Cardiac muscle cell (in vitro differentiated cells and primary cell): ENCODE results near the gene EXOC6B. TPM values are rescaled to one million over a fixed set of nuclear protein-coding genes. Genes with fewer than 3 reads are reported as not detected.
A peak's percentile ranks its signal among the peaks of the same experiment; 100 is the strongest.

ENCODE experiments used
- DNase-seq, 2 donors: peaks; one replicate each; pipeline versions ENCODE4 v3.0.0 to v3.0.0-alpha.2; 2010 to 2017; ENCODE audit warnings: low read depth in 1 of 2, low spot score in 1 of 2
- H3K27ac ChIP-seq: fragments of 200-600 bp; sonication (generic); 2 replicates; pipeline ENCODE4 v1.5.1; 2016
- H3K27me3 ChIP-seq: fragments of 200-600 bp; sonication (generic); 2 replicates; pipeline ENCODE4 v1.6.0; 2016; ENCODE audit warnings: control low read depth
- H3K36me3 ChIP-seq: fragments of 200-600 bp; sonication (generic); 2 replicates; pipeline ENCODE4 v1.5.1; 2016; ENCODE audit warnings: control low read depth
- H3K4me1 ChIP-seq: fragments of 200-600 bp; sonication (generic); 2 replicates; pipeline ENCODE4 v1.8.1; 2017; ENCODE audit warnings: low read depth, mild to moderate bottlenecking, mixed run types
- H3K4me3 ChIP-seq: fragments of 200-600 bp; sonication (generic); 2 replicates; pipeline ENCODE4 v1.5.1; 2016; ENCODE audit warnings: mild to moderate bottlenecking
- H3K9me3 ChIP-seq: fragments of 200-600 bp; sonication (generic); 2 replicates; pipeline ENCODE4 v1.5.1; 2017; ENCODE audit warnings: low read depth, mild to moderate bottlenecking, control low read depth
- CTCF ChIP-seq: IDR thresholded peaks from 2 replicates; pipeline ENCODE4 v1.5.1; 2012; ENCODE audit warnings: low read depth, mild to moderate bottlenecking, low read length
- polyA plus RNA-seq: library from polyadenylated mRNA; unstranded; fragments of >200 nt; fragmentation: Nextera tagmentation; extraction: Ambion mirVana; gene quantifications from 2 replicates; pipeline ENCODE4 v1.2.1, GENCODE V29; 2016
- total RNA-seq: library from RNA; depleted of rRNA; stranded (reverse); fragments of >200 nt; gene quantifications from 2 replicates; pipeline ENCODE4 v1.2.3, GENCODE V29; 2016

The EXOC6B gene
- total and polyA plus RNA-seq, 2 experiments from 2014 or later, result 21.7 to 23.9 TPM

GRCh38 chr2:72140621-72140960, 685.2 kb downstream of the EXOC6B start:
- Histone ChIP-seq H3K36me3 (no peaks in the 10 kb centered on the region), H3K27ac (no peak overlapping the region), H3K9me3 (no peaks in the 10 kb centered on the region), H3K4me1 (peaks cover 6% of the 10 kb centered on the region), H3K27me3 (peaks cover 64% of the 10 kb centered on the region), H3K4me3 (no peak overlapping the region)
- no peak for TF ChIP-seq CTCF
- DNase-seq, result no peak

- no peaks in the 10 kb centered on the region for H3K36me3 ChIP-seq
- DNase-seq, result no peak
- no peaks in the 10 kb centered on the region for H3K9me3 ChIP-seq
- no peak for TF ChIP-seq CTCF
- no peak overlapping the region for H3K4me3 ChIP-seq
- H3K27ac ChIP-seq, result no peak overlapping the region
- peaks cover 58% of the 10 kb centered on the region for H3K27me3 ChIP-seq
- peaks cover 6% of the 10 kb centered on the region for H3K4me1 ChIP-seq
Measured at GRCh38 chr2:72139874-72140620, 685.8 kb downstream of the EXOC6B start.

- H3K27me3 ChIP-seq, result peaks cover 53% of the 10 kb centered on the region
- peaks cover 6% of the 10 kb centered on the region for H3K4me1 ChIP-seq
- DNase-seq, result no peak
- no peak for TF ChIP-seq CTCF
- H3K9me3 ChIP-seq, result no peaks in the 10 kb centered on the region
- no peaks in the 10 kb centered on the region for H3K36me3 ChIP-seq
- no peak overlapping the region for H3K4me3 ChIP-seq
- no peak overlapping the region for H3K27ac ChIP-seq
Measured at GRCh38 chr2:72139471-72139873, 686.4 kb downstream of the EXOC6B start.

GRCh38 chr2:72138921-72139381, 686.9 kb downstream of the EXOC6B start:
- H3K9me3 ChIP-seq, result no peaks in the 10 kb centered on the region
- peaks cover 47% of the 10 kb centered on the region for H3K27me3 ChIP-seq
- no peaks in the 10 kb centered on the region for H3K36me3 ChIP-seq
- peaks cover 6% of the 10 kb centered on the region for H3K4me1 ChIP-seq
- no peak for TF ChIP-seq CTCF
- DNase-seq, result no peak
- H3K27ac ChIP-seq, result no peak overlapping the region
- H3K4me3 ChIP-seq, result no peak overlapping the region

GRCh38 chr2:72138011-72138881, 687.6 kb downstream of the EXOC6B start:
- Histone ChIP-seq H3K4me1 (peaks cover 2% of the 10 kb centered on the region), H3K9me3 (no peaks in the 10 kb centered on the region), H3K36me3 (no peaks in the 10 kb centered on the region), H3K27ac (no peak overlapping the region), H3K27me3 (peaks cover 40% of the 10 kb centered on the region), H3K4me3 (no peak overlapping the region)
- DNase-seq, result peak in 1 of 2 donors; percentile 33
- TF ChIP-seq CTCF, result no peak
